Ishikawa (cell line): ENCODE measurements around the gene NTM.

Source experiments
- CEBPB ChIP-seq: IDR thresholded peaks from 2 replicates; pipeline ENCODE4 v1.6.1; 2012
- CREB1 ChIP-seq: IDR thresholded peaks from 2 replicates; pipeline ENCODE4 v1.6.1; 2012; ENCODE audit warnings: low read depth
- EGR1 ChIP-seq: IDR thresholded peaks from 2 replicates; pipeline ENCODE4 v1.6.1; 2012
- EP300 ChIP-seq: IDR thresholded peaks from 2 replicates; pipeline ENCODE4 v1.6.1; 2012; ENCODE audit warnings: borderline replicate concordance
- FOXM1 ChIP-seq: IDR thresholded peaks from 2 replicates; pipeline ENCODE4 v1.6.1; 2012; ENCODE audit warnings: low read depth, borderline replicate concordance
- NFIC ChIP-seq: IDR thresholded peaks from 2 replicates; pipeline ENCODE4 v1.6.1; 2012
- RAD21 ChIP-seq: IDR thresholded peaks from 2 replicates; pipeline ENCODE4 v1.6.1; 2012; ENCODE audit warnings: low read depth
- TAF1 ChIP-seq: IDR thresholded peaks from 2 replicates; pipeline ENCODE4 v1.6.1; 2012; ENCODE audit warnings: low read depth, mild to moderate bottlenecking
- TCF12 ChIP-seq: IDR thresholded peaks from 2 replicates; pipeline ENCODE4 v1.6.1; 2012; ENCODE audit warnings: low read depth
- TEAD4 ChIP-seq: IDR thresholded peaks from 2 replicates; pipeline ENCODE4 v1.6.1; 2012
- YY1 ChIP-seq: IDR thresholded peaks from 2 replicates; pipeline ENCODE4 v1.6.1; 2012; ENCODE audit warnings: low read depth
- ZBTB7A ChIP-seq: IDR thresholded peaks from 2 replicates; pipeline ENCODE4 v1.6.1; 2012; ENCODE audit warnings: low read depth
- TF ChIP-seq, protein P1 (sequence below): IDR thresholded peaks from 2 replicates; pipeline ENCODE4 v1.6.1; 2012
- TF ChIP-seq, protein P2 (sequence below): IDR thresholded peaks from 2 replicates; pipeline ENCODE4 v1.6.1; 2012; ENCODE audit warnings: low read depth, mild to moderate bottlenecking
- TF ChIP-seq, protein P3 (sequence below): IDR thresholded peaks from 2 replicates; pipeline ENCODE4 v1.6.1; 2012

Gene NTM

DNA sequence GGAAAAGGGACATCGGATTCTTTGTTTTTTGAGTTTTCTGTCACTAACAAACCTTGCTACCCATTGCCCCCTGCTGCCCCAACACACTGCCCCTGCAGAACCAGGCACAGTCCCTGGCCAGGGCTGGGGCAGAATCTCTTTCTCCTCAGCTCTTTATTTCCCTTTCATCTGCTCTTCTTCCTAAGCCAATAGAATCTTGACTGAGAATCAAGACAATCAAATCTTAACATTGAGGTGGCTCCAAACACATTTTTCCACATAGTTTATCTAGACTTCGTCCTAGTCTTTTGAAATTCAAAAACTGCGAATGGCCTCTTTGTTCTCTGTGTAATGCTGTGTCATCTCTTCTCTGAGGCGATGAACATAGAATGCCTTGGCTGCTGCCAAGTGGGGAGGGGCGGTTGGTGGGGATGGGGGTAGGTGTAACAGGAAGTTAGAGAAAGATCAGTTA, 16.1 kb upstream of the NTM start:
- TF ChIP-seq TAF1 (no peak), CEBPB (no peak), NFIC (no peak), YY1 (no peak), EGR1 (no peak)
- TF ChIP-seq, protein P1, sequence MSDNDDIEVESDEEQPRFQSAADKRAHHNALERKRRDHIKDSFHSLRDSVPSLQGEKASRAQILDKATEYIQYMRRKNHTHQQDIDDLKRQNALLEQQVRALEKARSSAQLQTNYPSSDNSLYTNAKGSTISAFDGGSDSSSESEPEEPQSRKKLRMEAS, result no peak
- TF ChIP-seq, protein P2, sequence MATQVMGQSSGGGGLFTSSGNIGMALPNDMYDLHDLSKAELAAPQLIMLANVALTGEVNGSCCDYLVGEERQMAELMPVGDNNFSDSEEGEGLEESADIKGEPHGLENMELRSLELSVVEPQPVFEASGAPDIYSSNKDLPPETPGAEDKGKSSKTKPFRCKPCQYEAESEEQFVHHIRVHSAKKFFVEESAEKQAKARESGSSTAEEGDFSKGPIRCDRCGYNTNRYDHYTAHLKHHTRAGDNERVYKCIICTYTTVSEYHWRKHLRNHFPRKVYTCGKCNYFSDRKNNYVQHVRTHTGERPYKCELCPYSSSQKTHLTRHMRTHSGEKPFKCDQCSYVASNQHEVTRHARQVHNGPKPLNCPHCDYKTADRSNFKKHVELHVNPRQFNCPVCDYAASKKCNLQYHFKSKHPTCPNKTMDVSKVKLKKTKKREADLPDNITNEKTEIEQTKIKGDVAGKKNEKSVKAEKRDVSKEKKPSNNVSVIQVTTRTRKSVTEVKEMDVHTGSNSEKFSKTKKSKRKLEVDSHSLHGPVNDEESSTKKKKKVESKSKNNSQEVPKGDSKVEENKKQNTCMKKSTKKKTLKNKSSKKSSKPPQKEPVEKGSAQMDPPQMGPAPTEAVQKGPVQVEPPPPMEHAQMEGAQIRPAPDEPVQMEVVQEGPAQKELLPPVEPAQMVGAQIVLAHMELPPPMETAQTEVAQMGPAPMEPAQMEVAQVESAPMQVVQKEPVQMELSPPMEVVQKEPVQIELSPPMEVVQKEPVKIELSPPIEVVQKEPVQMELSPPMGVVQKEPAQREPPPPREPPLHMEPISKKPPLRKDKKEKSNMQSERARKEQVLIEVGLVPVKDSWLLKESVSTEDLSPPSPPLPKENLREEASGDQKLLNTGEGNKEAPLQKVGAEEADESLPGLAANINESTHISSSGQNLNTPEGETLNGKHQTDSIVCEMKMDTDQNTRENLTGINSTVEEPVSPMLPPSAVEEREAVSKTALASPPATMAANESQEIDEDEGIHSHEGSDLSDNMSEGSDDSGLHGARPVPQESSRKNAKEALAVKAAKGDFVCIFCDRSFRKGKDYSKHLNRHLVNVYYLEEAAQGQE, result no peak
- TF ChIP-seq, protein P3, sequence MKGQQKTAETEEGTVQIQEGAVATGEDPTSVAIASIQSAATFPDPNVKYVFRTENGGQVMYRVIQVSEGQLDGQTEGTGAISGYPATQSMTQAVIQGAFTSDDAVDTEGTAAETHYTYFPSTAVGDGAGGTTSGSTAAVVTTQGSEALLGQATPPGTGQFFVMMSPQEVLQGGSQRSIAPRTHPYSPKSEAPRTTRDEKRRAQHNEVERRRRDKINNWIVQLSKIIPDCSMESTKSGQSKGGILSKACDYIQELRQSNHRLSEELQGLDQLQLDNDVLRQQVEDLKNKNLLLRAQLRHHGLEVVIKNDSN, result no peak

DNA sequence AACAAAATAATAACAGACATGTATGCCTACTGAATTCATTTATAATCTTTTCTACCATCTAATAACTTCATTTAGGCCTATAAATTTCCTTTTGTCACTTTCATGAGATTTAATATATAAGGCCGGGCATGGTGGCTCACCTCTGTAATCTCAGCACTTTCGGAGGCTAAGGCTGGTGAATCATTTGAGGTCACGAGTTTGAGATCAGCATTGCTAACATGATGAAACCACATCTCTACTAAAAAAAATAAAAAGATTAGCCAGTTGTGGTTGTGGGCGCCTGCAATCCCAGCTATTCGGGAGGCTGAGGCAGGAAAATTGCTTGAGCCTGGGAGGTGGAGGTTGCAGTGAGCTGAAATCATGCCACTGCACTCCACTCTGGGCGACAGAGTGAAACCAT, 14.2 kb upstream of the NTM start:
- TF ChIP-seq TCF12 (no peak), NFIC (no peak), EGR1 (no peak), FOXM1 (no peak), TEAD4 (no peak), YY1 (no peak), ZBTB7A (no peak), RAD21 (no peak), CEBPB (no peak), CREB1 (no peak), EP300 (no peak), TAF1 (no peak)
- TF ChIP-seq, protein P3, result no peak
- TF ChIP-seq, protein P1, result no peak
- TF ChIP-seq, protein P2, result no peak

DNA sequence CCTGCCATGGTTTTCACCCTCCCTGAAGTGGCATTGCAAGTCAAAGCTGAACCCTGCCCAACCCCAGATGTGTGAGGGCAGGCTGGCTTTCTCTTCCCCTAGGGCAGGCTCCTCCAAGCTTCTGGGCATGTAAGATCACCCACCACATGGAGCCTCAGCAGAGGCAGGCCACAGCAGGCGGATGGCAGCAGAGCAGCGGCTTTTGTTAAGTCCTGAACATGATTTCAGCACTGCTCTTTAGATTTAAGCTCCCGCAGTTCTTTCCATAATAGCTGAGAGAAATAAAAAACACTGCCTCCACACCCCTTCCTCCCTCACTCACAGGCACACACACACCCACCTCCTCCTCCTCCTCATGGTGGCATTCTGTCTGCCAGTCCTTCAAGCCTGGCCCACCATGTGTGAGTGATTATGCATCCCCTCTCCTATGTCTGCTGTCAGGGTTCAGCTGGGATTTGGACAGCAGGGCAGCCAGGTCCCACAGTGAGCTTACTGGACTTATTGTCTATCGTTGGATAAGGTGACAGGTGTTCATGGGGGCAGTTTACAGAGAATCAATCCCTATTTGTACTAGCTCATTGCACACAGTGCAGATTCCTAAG, 5.0 kb upstream of the NTM start:
- TF ChIP-seq, protein P2, result no peak
- no peak for TF ChIP-seq NFIC
- TF ChIP-seq, protein P3, result no peak
- no peak for TF ChIP-seq FOXM1

DNA sequence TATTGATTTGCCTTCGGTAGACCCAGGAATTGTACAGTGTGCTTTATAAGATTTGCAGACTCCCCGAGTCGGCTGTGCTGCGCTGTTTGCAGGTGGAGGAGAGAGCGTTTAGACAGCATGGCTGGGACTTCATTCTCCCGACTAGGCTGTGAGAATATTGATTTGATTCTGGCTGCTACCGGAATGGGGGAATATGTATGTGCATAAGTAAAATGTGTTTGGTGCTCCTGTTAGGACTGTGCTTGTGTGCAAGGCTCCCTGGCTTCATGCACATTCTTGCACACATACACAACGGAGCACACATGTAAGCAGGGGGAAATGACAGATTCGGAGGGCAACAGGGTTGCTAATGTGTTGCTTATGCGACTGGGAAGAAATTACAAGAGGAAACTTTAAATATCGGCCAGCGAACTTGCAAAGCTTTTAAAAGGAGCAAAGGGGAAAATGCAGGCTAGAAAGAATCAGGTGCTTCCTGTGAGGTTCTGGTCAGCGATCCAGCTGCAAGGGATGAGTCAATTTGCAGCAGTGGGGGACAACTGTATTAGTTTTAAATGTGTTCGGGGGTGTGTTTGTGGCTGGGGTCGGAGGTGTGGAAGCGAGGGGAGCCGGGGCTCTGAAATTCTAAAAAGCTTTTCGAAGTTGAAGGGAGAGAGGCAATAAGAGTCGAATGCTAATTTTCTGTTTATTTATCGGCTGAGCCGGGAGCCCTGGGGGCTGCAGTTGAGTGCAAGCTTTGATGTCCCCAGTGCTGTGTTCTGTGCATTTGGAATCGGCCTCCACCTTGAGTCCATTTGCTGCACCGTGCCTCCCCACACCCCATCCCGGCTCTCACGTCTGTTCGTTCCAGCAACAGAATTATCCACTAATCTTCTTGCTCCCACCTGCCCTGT, 731 bp downstream of the NTM start:
- TF ChIP-seq TAF1, result no peak

DNA sequence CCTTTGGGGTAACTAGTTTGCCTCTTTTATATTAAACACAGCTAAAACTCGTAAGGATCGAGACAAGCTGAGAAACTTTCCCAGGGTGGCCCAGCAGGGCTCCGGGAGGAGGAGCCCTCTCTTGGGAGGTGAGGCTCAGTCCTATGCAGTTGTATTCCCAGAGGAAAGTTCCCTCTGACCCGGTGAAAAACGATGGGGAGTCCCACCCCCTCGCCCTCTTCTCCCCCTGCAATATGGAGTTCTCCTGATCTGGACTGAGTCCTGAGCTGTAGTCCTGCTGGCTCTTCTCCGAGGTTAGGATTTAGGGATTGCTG, 1.3 kb downstream of the NTM start:
- no peak for TF ChIP-seq EGR1
- TF ChIP-seq TEAD4, result no peak
